ENCODE data around the gene ZNF417.
"Not testable (repeated sequence)": the region's sequence is repeated elsewhere in the genome, so short reads cannot be mapped to it uniquely, and the experiment has no call there.

Gene ZNF417

GRCh38 chr19:57916168-57916995, at the start of gene ZNF417:
ZNF417 (minus strand) TSS chr19:57916592; CDS start chr19:57916411, 181 bp downstream.
- DNase-seq = peak; percentile 72

- DNase-seq = no peak
These were observed 48.4 kb upstream of the ZNF417 start for GRCh38 chr19:57964761-57965160.

- no peak for DNase-seq
These were observed 45.4 kb upstream of the ZNF417 start for GRCh38 chr19:57961785-57962184.

GRCh38 chr19:57954996-57955395, 38.6 kb upstream of the ZNF417 start:
- DNase-seq = no peak

GRCh38 chr19:57949702-57950101, 33.3 kb upstream of the ZNF417 start:
- DNase-seq = no peak

- no peak for DNase-seq
These were observed 32.9 kb upstream of the ZNF417 start for GRCh38 chr19:57949296-57949695.

- DNase-seq = peak; percentile 89
These were observed 31.2 kb upstream of the ZNF417 start, which contains the start of gene ZNF256 for GRCh38 chr19:57947419-57948134. ZNF256 (minus strand) TSS chr19:57947706; CDS start chr19:57947474, 232 bp downstream.

GRCh38 chr19:57947088-57947418, 30.7 kb upstream of the ZNF417 start:
- DNase-seq = no peak

GRCh38 chr19:57946316-57946715, 29.9 kb upstream of the ZNF417 start:
- no peak for DNase-seq

- DNase-seq = no peak
These were observed 25.2 kb upstream of the ZNF417 start for GRCh38 chr19:57941593-57941992.

GRCh38 chr19:57935731-57936130, 19.3 kb upstream of the ZNF417 start:
- no peak for DNase-seq

GRCh38 chr19:57934820-57935665, 18.7 kb upstream of the ZNF417 start, which contains the start of gene ZNF418:
ZNF418 (minus strand) TSS chr19:57935402; CDS start chr19:57933822, 1,580 bp downstream.
- peak; percentile 55 for DNase-seq

- no peak for DNase-seq
These were observed 11.2 kb upstream of the ZNF417 start for GRCh38 chr19:57927587-57927986.

GRCh38 chr19:57914531-57914930, 1.9 kb downstream of the ZNF417 start:
- DNase-seq = no peak

- DNase-seq = no peak
These were observed 9.0 kb downstream of the ZNF417 start for GRCh38 chr19:57907394-57907793.

- DNase-seq = no peak
These were observed 11.1 kb downstream of the ZNF417 start for GRCh38 chr19:57905258-57905657.

- no peak for DNase-seq
These were observed 12.7 kb downstream of the ZNF417 start for GRCh38 chr19:57903618-57904184.

- DNase-seq = no peak
These were observed 16.1 kb downstream of the ZNF417 start for GRCh38 chr19:57900311-57900710.

- not testable (repeated sequence) for DNase-seq
These were observed 25.7 kb downstream of the ZNF417 start for GRCh38 chr19:57890706-57891105.

- DNase-seq = peak; percentile 64
These were observed 27.7 kb downstream of the ZNF417 start, which contains the start of gene ZNF814 for GRCh38 chr19:57888560-57889231. ZNF814 (minus strand) TSS chr19:57889037; CDS start chr19:57888802, 235 bp downstream.

GRCh38 chr19:57888107-57888559, 28.3 kb downstream of the ZNF417 start:
- DNase-seq = no peak
